CD1c-positive myeloid dendritic cell (primary cell): ENCODE data around the gene DAG1.
"Not testable (repeated sequence)": the region's sequence is repeated elsewhere in the genome, so short reads cannot be mapped to it uniquely, and the experiment has no call there.

ENCODE experiments used
- DNase-seq: peaks from one replicate; pipeline ENCODE4 v3.0.0-alpha.2; 2016; ENCODE audit errors: extremely low spot score

DAG1 gene

GRCh38 chr3:49470714-49471420, 800 bp downstream of the DAG1 start:
- peak; percentile 42 for DNase-seq

DNA sequence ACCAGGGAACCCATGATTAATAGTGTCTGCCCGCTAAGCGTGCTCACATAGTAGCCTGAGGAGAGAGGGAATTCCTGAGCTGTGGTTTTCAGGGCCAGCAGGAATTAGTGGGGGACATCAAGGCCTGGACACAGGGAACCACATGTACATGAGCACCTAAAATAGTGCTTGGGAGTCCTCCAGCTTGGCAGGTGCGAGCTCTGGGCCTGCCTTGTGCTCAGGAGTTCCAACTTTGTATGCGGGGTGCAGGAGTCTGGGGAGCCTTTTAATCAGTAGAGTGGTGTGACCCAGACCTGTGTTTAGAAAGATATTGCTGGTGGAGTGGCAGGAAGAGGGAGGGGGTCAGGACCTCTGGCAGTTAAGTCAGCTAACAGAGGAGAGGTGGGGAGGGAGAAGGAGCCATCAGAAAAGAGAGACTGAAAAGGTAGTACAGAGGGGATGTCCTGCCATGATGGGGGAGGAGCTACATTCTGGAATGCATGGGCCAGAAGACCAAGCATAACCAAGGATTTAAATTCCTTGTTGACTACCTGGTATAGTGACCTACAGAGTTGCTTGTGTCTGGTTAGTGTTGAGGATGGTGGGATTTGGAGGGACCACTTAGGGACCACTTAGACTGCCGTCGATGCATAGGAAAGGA, 1.9 kb downstream of the DAG1 start:
- no peak for DNase-seq

GRCh38 chr3:49476563-49476962, 6.5 kb downstream of the DAG1 start:
- peak; percentile 78 for DNase-seq

GRCh38 chr3:49482766-49483165, 12.7 kb downstream of the DAG1 start:
- no peak for DNase-seq

- DNase-seq = no peak
Measured at GRCh38 chr3:49484471-49484870, 14.4 kb downstream of the DAG1 start.

GRCh38 chr3:49489247-49489646, 19.2 kb downstream of the DAG1 start:
- no peak for DNase-seq

DNA sequence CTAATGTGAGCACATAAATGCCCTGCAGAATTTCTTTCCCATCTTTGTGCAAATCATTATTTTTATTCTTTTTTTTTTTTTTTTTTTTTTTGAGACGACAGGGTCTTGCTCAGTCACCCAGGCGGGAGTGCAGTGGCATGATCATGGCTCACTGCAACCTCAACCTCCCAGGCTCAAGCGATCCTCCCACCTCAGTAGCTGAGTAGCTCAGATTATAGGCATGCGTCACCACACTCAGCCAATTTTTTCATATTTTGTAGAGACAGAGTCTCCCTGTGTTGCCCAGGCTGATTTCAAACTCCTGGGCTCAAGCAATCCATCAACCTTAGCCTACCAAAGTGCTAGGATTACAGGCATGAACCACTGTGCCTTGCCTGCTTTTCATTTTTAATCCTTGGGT, 22.9 kb downstream of the DAG1 start:
- no peak for DNase-seq

DNA sequence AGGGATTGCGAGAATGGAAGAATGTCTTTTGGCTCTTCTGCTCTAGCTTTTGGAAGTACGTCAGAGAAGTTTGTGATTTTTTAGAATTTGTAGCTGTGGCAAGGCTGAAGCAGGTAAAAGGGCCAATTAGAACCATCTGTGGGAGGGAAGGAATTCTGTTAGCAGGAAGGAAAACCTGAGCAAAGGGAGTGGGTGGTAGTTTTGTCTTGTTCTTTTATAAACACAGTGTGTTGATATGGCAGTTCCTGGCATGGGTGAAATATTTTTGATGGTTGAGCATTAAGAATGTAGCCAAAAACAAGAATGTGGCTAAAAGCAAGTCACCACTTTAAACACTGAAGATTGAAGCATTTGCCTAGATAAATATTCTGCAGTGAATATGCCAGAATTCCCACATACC, 23.8 kb downstream of the DAG1 start:
- DNase-seq = no peak

GRCh38 chr3:49495023-49495422, 25.0 kb downstream of the DAG1 start:
- DNase-seq = peak; percentile 52

DNA sequence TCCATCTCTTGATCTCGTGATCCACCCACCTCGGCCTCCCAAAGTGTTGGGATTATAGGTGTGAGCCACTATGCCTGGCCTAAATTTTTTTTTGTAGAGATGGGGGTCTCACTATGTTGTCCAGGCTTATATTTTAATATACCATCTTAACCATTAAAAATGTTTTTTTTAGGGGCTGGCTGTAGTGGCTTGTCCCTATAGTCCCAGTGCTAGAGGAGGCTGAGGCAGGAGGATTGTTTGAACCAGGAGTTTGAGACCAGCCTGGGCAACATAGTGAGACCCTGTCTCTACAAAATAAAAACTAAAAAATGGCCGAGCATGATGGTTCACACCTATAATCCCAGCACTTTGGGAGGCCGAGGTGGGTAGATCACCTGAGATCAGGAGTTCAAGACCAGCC, 26.8 kb downstream of the DAG1 start:
- DNase-seq = not testable (repeated sequence)

DNA sequence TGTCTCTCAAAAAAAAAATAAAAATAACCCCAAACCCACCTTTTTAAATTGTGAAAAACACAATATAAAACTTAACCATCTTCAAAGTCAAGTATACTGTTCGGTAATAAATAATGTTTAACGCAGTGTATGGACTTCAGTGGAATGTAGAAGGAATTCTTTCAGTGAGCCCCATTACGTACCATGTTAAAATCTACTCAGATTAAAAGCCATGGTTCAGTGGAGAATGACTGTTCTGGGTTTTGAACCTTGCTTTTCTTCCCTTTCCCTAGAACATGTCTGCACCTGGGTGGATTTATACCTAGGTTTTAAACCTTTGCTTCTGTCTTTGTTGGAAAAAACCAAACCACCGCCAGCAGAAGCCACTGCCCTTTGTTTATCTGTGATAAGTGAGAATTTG, 27.5 kb downstream of the DAG1 start:
- no peak for DNase-seq

- DNase-seq = no peak
Measured at GRCh38 chr3:49498239-49498638, 28.2 kb downstream of the DAG1 start.

- DNase-seq = no peak
Measured at GRCh38 chr3:49498648-49499047, 28.6 kb downstream of the DAG1 start.

DNA sequence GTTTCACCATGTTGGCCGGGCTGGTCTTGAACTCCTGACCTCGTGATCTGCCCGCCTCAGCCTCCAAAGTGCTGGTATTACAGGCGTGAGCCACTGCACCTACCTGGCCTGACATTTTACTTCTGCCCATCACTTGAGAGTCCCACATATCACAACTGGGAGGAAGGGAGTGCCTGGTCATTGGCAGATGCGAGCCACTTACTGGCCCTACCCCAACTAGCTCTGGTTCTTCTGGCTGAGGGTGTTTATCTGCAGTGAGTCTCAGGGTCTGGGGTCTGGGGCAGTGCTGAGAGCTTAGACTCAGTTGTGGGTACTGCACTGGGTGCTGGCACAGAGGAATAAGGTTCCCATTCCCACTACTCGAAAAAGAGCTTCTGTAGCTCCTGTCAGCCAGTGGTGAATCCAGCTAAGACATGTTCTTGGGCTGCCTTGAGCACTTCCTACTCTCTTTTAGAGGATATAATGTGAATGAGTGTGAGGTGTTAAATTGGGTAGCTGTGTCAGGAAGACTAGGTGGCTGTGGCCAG, 30.2 kb downstream of the DAG1 start:
- DNase-seq = no peak

- peak; percentile 69 for DNase-seq
Measured at GRCh38 chr3:49500732-49501609, 30.9 kb downstream of the DAG1 start.

GRCh38 chr3:49501842-49502241, 31.8 kb downstream of the DAG1 start:
- DNase-seq = no peak

DNA sequence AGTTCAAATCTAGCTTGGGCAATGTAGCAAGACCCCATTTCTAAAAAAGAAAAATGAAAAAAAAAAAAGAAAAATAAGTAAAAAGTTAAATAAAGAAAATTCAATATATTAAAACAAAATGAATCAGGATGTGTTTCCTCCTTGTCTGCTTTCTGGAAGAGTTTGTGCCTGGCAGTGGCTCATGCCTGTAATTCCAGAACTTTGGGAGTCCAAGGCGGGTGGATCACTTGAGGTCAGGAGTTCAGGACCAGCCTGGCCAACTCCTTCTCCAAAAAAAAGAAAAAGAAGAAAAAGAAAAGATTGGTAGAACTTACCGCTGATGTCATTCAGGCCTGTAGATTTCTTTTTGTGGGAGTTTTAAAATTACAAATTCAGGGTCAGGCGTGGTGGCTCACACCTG, 36.8 kb downstream of the DAG1 start:
- DNase-seq = no peak

GRCh38 chr3:49509028-49509561, 39.0 kb downstream of the DAG1 start:
- DNase-seq = no peak

GRCh38 chr3:49511639-49512038, 41.6 kb downstream of the DAG1 start:
- DNase-seq = no peak

GRCh38 chr3:49512781-49513355, 42.8 kb downstream of the DAG1 start:
- DNase-seq = no peak

GRCh38 chr3:49513494-49514124, 43.5 kb downstream of the DAG1 start:
- DNase-seq = no peak
